HCT116 (cell line): ENCODE data around the gene ADGRB3. TPM values are rescaled to one million over a fixed set of nuclear protein-coding genes. Genes with fewer than 3 reads are reported as not detected.

Experiments
- ATAC-seq: fragments of 200-7000 bp; cut with Tn5 transposase; 2 replicates; pipeline ENCODE4 v1.9.1; 2020; ENCODE audit warnings: mild to moderate bottlenecking, moderate library complexity
- BruUV-seq: library from RNA; stranded (reverse); fragments of 400-500 nt; replicated peaks from 2 replicates; lab custom pipeline; 2021; lab: Mats Ljungman, UMichigan
- CTCF ChIA-PET: fragments of 300-600 bp; sonication (Branson Sonifier 250); formaldehyde crosslinking; loops from one replicate; lab custom pipeline; 2021; ENCODE audit warnings: antibody characterized with exemption; lab: Charles Lee
- POLR2A ChIA-PET: fragments of 300-600, 350-600 bp; sonication (Branson Sonifier 250); formaldehyde crosslinking; loops from one replicate; lab custom pipeline; 2021; ENCODE audit warnings: antibody characterized with exemption; lab: Charles Lee
- RAD21 ChIA-PET, 2 experiments: fragments of 300-600 bp; sonication (Branson Sonifier 250); formaldehyde crosslinking; loops; one replicate each; lab custom pipeline; 2023; ENCODE audit warnings: low total read pairs in 2 of 2; ENCODE audit not compliant: uncharacterized antibody in 2 of 2, unreplicated experiment in 2 of 2, low non-redundant PET in 1 of 2; lab: Charles Lee
- DNase-seq: peaks from one replicate; pipeline ENCODE4 v3.0.0-alpha.2; 2010; ENCODE audit warnings: low read depth, low spot score
- H2AFZ ChIP-seq: fragments of 200-600 bp; shearing (Covaris generic), sonication (generic); 2 replicates; pipeline ENCODE4 v1.6.1; 2017; ENCODE audit warnings: low read depth, mixed run types, mixed read lengths, antibody characterized with exemption, low read length; ENCODE audit not compliant: poor library complexity, severe bottlenecking
- H3K27ac ChIP-seq: 2 replicates; pipeline ENCODE4 v1.5.1; 2012; ENCODE audit warnings: low read depth, low read length
- H3K27me3 ChIP-seq: fragments of 200-600 bp; sonication (generic); 2 replicates; pipeline ENCODE4 v1.6.1; 2016; ENCODE audit warnings: mixed run types, low read length, mixed read lengths; ENCODE audit not compliant: insufficient read depth
- H3K36me3 ChIP-seq, 2 experiments: fragments of 200-500 bp in 1 of 2; fragments of 200-600 bp in 1 of 2; sonication (Bioruptor generic) in 1 of 2; sonication (generic) in 1 of 2; 2 replicates each; pipeline versions ENCODE4 v1.5.1 to v1.6.1; 2014 to 2016; ENCODE audit warnings: low read length in 2 of 2, inconsistent platforms in 1 of 2, mixed read lengths in 1 of 2, mixed run types in 1 of 2; ENCODE audit not compliant: insufficient read depth in 2 of 2, control insufficient read depth in 1 of 2
- H3K4me1 ChIP-seq, 2 experiments: fragments of 200-600 bp in 1 of 2; sonication (generic) in 1 of 2; 2 replicates each; pipeline versions ENCODE4 v1.5.1 to v1.6.1; 2012 to 2017; ENCODE audit warnings: low read length in 2 of 2, inconsistent platforms in 1 of 2, mild to moderate bottlenecking in 1 of 2, mixed read lengths in 1 of 2, mixed run types in 1 of 2, moderate library complexity in 1 of 2; ENCODE audit not compliant: insufficient read depth in 2 of 2, control insufficient read depth in 1 of 2
- H3K4me2 ChIP-seq: fragments of 200-600 bp; sonication (generic); 2 replicates; pipeline ENCODE4 v1.6.1; 2017; ENCODE audit warnings: mixed run types, low read length, mixed read lengths
- H3K4me3 ChIP-seq, 2 experiments: fragments of 200-600 bp in 1 of 2; sonication (generic) in 1 of 2; replicated peaks in 1 of 2; 2 replicates each; pipeline ENCODE4 v1.5.1; 2011 to 2016; ENCODE audit warnings: low read length in 2 of 2, control low read depth in 1 of 2, low read depth in 1 of 2, mild to moderate bottlenecking in 1 of 2, mixed read lengths in 1 of 2, mixed run types in 1 of 2
- H3K79me2 ChIP-seq: fragments of 200-600 bp; sonication (generic); 2 replicates; pipeline ENCODE4 v1.6.1; 2017; ENCODE audit warnings: mild to moderate bottlenecking, mixed run types, low read length, moderate library complexity, mixed read lengths; ENCODE audit not compliant: insufficient read depth
- H3K9ac ChIP-seq: fragments of 200-600 bp; sonication (generic); 2 replicates; pipeline ENCODE4 v1.6.1; 2016; ENCODE audit warnings: low read length, mixed read lengths
- H3K9me2 ChIP-seq: fragments of 200-600 bp; sonication (generic), shearing (Covaris generic); 2 replicates; pipeline ENCODE4 v1.6.1; 2017; ENCODE audit warnings: mixed run types, mild to moderate bottlenecking, moderate library complexity; ENCODE audit not compliant: insufficient read depth
- H3K9me3 ChIP-seq, 2 experiments: fragments of 200-500 bp in 1 of 2; fragments of 200-600 bp in 1 of 2; sonication (Bioruptor generic) in 1 of 2; sonication (generic) in 1 of 2; 2 replicates each; pipeline ENCODE4 v1.6.1; 2014 to 2017; ENCODE audit warnings: low read length in 2 of 2, mixed read lengths in 2 of 2, inconsistent platforms in 1 of 2, low read depth in 1 of 2, mild to moderate bottlenecking in 1 of 2, mixed run types in 1 of 2, moderate library complexity in 1 of 2; ENCODE audit not compliant: control insufficient read depth in 1 of 2, insufficient read depth in 1 of 2
- H4K20me1 ChIP-seq: fragments of 200-600 bp; sonication (generic), shearing (Covaris generic); 2 replicates; pipeline ENCODE4 v1.6.1; 2017; ENCODE audit warnings: mixed run types, mild to moderate bottlenecking, moderate library complexity; ENCODE audit not compliant: insufficient read depth
- CEBPB ChIP-seq: IDR thresholded peaks from 2 replicates; pipeline ENCODE4 v1.6.1; 2012; ENCODE audit warnings: low read depth
- EGR1 ChIP-seq: IDR thresholded peaks from 2 replicates; pipeline ENCODE4 v1.6.1; 2012; ENCODE audit warnings: low read depth
- ELF1 ChIP-seq: IDR thresholded peaks from 2 replicates; pipeline ENCODE4 v1.6.1; 2012; ENCODE audit warnings: low read depth, borderline replicate concordance
- EZH2 ChIP-seq: fragments of 200-600 bp; sonication (generic); IDR thresholded peaks from 2 replicates; pipeline ENCODE4 v1.6.1; 2017; ENCODE audit warnings: antibody characterized with exemption, mixed run types
- EZH2phosphoT487 ChIP-seq: fragments of 200-600 bp; IDR thresholded peaks from 2 replicates; pipeline ENCODE4 v1.6.1; 2018; ENCODE audit warnings: antibody characterized with exemption, borderline replicate concordance
- FOSL1 ChIP-seq: IDR thresholded peaks from 2 replicates; pipeline ENCODE4 v1.6.1; 2012; ENCODE audit warnings: low read depth
- JUND ChIP-seq: IDR thresholded peaks from 2 replicates; pipeline ENCODE4 v1.6.1; 2012
- POLR2A ChIP-seq: IDR thresholded peaks from 2 replicates; pipeline ENCODE4 v1.7.0; 2011; ENCODE audit warnings: borderline replicate concordance; ENCODE audit not compliant: insufficient read depth, insufficient read length; ENCODE audit errors: extremely low read depth
- POLR2AphosphoS5 ChIP-seq: IDR thresholded peaks from 2 replicates; pipeline ENCODE4 v1.6.1; 2011; ENCODE audit warnings: mild to moderate bottlenecking, low read depth, low read length, moderate library complexity
- RAD21 ChIP-seq: IDR thresholded peaks from 2 replicates; pipeline ENCODE4 v1.6.1; 2012; ENCODE audit warnings: low read depth, mild to moderate bottlenecking
- SIN3A ChIP-seq: IDR thresholded peaks from 2 replicates; pipeline ENCODE4 v1.6.1; 2012; ENCODE audit warnings: low read depth
- SP1 ChIP-seq: IDR thresholded peaks from 2 replicates; pipeline ENCODE4 v1.6.1; 2012; ENCODE audit warnings: low read depth
- SRF ChIP-seq: IDR thresholded peaks from 2 replicates; pipeline ENCODE4 v1.6.1; 2012; ENCODE audit warnings: low read depth
- YY1 ChIP-seq: IDR thresholded peaks from 2 replicates; pipeline ENCODE4 v1.6.1; 2011; ENCODE audit warnings: low read length, low read depth, moderate library complexity, mild to moderate bottlenecking; ENCODE audit not compliant: insufficient replicate concordance; ENCODE audit errors: extremely low read depth
- ZNF274 ChIP-seq: fragments of 200-500 bp; sonication (Bioruptor generic); IDR thresholded peaks from 2 replicates; pipeline ENCODE4 v1.6.1; 2014; ENCODE audit warnings: mild to moderate bottlenecking, low read depth, low read length, inconsistent platforms
- intact Hi-C: fragments of 100-400 bp; cut with micrococcal nuclease; formaldehyde crosslinking; loops from 2 replicates; pipeline ENCODE4 v1.10.0; 2022
- total RNA-seq: library from RNA; stranded (reverse); gene quantifications from one replicate; pipeline ENCODE4 v1.2.1, GENCODE V29; 2021; ENCODE audit not compliant: unreplicated experiment
- TF ChIP-seq, protein P1 (sequence below): IDR thresholded peaks from 2 replicates; pipeline ENCODE4 v1.6.1; 2012
- TF ChIP-seq, protein P2 (sequence below): IDR thresholded peaks from 2 replicates; pipeline ENCODE4 v1.6.1; 2012
- TF ChIP-seq, protein P3 (sequence below): IDR thresholded peaks from 2 replicates; pipeline ENCODE4 v1.6.1; 2012; ENCODE audit warnings: low read depth

ADGRB3 gene
- total RNA-seq, 1 experiment from 2014 or later, result not detected

DNA sequence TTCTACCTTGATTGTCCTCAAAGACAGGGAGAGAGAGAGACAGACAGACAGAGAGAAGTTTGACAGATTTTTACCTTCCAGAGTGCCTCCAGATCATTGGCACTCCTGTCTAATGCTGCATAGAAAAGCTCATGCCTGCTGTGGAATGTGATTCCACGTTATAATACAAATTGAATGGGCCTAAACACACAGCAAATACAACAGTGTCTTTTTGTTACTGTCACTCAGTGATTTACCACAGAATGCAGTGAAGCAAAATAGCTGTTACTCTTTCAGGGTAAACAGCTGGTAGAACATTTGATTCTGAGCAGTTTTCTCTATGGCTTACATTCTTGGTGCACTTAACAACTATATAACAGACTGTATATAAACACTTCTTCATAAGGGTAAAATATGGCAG is 603.0 kb downstream of the ADGRB3 start:
- DNase-seq (no peak), ATAC-seq (no peak)
- ChIA-PET RAD21 (no interaction called here), CTCF (no interaction called here), POLR2A (no interaction called here)
- Histone ChIP-seq H3K36me3 (no peaks in the 10 kb centered on the region), H3K27ac (no peak overlapping the region), H3K4me2 (no peak overlapping the region), H2AFZ (no peak overlapping the region), H3K4me3 (no peak overlapping the region), H3K27me3 (no peaks in the 10 kb centered on the region), H4K20me1 (no peaks in the 10 kb centered on the region), H3K9ac (no peak overlapping the region), H3K9me2 (no peaks in the 10 kb centered on the region), H3K4me1 (no peaks in the 10 kb centered on the region; a peak in 1 of 4 replicates), H3K79me2 (no peaks in the 10 kb centered on the region), H3K9me3 (peaks cover 3 to 16% of the 10 kb centered on the region in 2 experiments)
- TF ChIP-seq CEBPB (no peak), POLR2A (no peak), ELF1 (no peak), FOSL1 (no peak), ZNF274 (no peak), YY1 (no peak), POLR2AphosphoS5 (no peak), EZH2phosphoT487 (no peak), SIN3A (no peak), SRF (no peak), SP1 (no peak), EZH2 (no peak), RAD21 (no peak), JUND (no peak), EGR1 (no peak)
- TF ChIP-seq, protein P1, sequence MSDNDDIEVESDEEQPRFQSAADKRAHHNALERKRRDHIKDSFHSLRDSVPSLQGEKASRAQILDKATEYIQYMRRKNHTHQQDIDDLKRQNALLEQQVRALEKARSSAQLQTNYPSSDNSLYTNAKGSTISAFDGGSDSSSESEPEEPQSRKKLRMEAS, result no peak
- TF ChIP-seq, protein P2, sequence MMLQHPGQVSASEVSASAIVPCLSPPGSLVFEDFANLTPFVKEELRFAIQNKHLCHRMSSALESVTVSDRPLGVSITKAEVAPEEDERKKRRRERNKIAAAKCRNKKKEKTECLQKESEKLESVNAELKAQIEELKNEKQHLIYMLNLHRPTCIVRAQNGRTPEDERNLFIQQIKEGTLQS, result no peak
- TF ChIP-seq, protein P3, sequence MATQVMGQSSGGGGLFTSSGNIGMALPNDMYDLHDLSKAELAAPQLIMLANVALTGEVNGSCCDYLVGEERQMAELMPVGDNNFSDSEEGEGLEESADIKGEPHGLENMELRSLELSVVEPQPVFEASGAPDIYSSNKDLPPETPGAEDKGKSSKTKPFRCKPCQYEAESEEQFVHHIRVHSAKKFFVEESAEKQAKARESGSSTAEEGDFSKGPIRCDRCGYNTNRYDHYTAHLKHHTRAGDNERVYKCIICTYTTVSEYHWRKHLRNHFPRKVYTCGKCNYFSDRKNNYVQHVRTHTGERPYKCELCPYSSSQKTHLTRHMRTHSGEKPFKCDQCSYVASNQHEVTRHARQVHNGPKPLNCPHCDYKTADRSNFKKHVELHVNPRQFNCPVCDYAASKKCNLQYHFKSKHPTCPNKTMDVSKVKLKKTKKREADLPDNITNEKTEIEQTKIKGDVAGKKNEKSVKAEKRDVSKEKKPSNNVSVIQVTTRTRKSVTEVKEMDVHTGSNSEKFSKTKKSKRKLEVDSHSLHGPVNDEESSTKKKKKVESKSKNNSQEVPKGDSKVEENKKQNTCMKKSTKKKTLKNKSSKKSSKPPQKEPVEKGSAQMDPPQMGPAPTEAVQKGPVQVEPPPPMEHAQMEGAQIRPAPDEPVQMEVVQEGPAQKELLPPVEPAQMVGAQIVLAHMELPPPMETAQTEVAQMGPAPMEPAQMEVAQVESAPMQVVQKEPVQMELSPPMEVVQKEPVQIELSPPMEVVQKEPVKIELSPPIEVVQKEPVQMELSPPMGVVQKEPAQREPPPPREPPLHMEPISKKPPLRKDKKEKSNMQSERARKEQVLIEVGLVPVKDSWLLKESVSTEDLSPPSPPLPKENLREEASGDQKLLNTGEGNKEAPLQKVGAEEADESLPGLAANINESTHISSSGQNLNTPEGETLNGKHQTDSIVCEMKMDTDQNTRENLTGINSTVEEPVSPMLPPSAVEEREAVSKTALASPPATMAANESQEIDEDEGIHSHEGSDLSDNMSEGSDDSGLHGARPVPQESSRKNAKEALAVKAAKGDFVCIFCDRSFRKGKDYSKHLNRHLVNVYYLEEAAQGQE, result no peak
- no TSS peak for BruUV-seq
- intact Hi-C loops, result no loop called here
